ENCODE results near the gene DECR2. TPM values are rescaled to one million over a fixed set of nuclear protein-coding genes. Genes with fewer than 3 reads are reported as not detected.

The DECR2 gene
- total RNA-seq, 1 donor from 2014 or later, result 20.8 TPM

DNA sequence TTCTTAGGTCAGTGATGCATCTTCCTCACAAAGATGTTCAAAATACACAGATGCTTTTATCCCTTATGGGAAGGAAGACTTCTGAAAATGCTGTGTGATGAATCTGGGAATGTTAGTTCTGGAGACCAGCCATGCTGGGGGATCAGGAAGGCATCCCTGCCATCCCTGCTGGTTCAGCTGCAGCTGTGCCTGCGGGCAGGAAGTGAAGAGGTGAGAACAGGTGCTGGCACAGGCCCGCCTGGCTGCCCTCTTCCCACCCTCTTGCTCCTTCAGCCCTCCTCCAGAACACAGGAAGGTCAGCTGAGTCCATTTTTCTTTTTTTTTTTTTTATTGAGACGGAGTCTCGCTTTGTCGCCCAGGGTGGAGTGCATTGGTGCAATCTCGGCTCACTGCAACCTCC, 38.9 kb downstream of the DECR2 start:
- no peak for DNase-seq (ENCODE audit: low read depth)
- H3K4me3 ChIP-seq (ENCODE audit: low read depth, low read length), result no peak overlapping the region
- TF ChIP-seq, protein P1, sequence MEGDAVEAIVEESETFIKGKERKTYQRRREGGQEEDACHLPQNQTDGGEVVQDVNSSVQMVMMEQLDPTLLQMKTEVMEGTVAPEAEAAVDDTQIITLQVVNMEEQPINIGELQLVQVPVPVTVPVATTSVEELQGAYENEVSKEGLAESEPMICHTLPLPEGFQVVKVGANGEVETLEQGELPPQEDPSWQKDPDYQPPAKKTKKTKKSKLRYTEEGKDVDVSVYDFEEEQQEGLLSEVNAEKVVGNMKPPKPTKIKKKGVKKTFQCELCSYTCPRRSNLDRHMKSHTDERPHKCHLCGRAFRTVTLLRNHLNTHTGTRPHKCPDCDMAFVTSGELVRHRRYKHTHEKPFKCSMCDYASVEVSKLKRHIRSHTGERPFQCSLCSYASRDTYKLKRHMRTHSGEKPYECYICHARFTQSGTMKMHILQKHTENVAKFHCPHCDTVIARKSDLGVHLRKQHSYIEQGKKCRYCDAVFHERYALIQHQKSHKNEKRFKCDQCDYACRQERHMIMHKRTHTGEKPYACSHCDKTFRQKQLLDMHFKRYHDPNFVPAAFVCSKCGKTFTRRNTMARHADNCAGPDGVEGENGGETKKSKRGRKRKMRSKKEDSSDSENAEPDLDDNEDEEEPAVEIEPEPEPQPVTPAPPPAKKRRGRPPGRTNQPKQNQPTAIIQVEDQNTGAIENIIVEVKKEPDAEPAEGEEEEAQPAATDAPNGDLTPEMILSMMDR (conservative IDR thresholded peaks at IDR 0.05; ENCODE audit: low read depth, low read length), result no peak

DNA sequence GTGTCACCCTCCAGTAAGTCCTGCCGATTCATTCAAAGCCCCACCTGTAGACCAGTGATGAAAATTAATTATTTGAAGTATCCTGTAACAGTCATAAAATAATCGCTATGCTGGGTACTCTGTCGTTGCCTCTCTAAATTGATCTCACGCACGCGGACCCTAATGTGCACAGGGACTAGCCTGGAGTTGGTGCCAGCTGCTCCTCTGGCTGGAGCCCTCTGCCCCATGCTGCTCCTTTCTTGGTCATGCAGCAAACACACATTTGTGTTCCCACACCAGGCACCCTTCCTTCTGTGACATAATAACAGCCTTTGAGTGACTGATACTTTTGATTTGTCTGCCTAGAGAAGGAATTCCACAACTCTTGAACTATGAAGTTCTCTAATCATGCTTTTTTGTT, 39.8 kb downstream of the DECR2 start:
- no peak overlapping the region for H3K4me3 ChIP-seq (ENCODE audit: low read depth, low read length)
- no peak for DNase-seq (ENCODE audit: low read depth)
- TF ChIP-seq, protein P1 (conservative IDR thresholded peaks at IDR 0.05; ENCODE audit: low read depth, low read length), result no peak

- no peak for DNase-seq (ENCODE audit: low read depth)
- H3K4me3 ChIP-seq (ENCODE audit: low read depth, low read length), result no peak overlapping the region
- TF ChIP-seq, protein P1 (conservative IDR thresholded peaks at IDR 0.05; ENCODE audit: low read depth, low read length), result no peak
These were observed 41.3 kb downstream of the DECR2 start for GRCh38 chr16:442976-443375.

DNA sequence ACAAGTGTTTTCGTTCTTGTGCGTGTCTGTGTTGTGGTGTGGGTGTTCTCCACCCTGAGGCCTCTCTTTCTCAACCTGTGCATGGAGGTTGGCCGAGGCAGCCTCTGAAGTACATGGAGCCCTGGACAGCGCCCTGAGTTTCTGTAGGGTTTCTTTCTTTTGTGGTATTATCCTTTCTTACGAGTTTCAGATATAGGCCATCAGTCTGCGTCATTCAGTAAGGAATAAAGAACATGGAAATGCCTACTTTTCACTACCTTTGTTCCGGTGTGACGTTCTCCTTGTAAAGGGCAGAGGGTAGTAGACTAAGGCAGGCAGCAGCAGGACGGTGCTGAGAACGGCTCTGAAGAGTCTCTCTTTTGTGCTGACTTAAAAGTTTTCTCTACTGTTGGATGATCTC, 42.3 kb downstream of the DECR2 start:
- TF ChIP-seq, protein P1 (conservative IDR thresholded peaks at IDR 0.05; ENCODE audit: low read depth, low read length), result no peak
- no peak overlapping the region for H3K4me3 ChIP-seq (ENCODE audit: low read depth, low read length)
- DNase-seq (ENCODE audit: low read depth), result no peak

GRCh38 chr16:445566-445965, 43.9 kb downstream of the DECR2 start:
- no peak for DNase-seq (ENCODE audit: low read depth)
- no peak overlapping the region for H3K4me3 ChIP-seq (ENCODE audit: low read depth, low read length)
- TF ChIP-seq, protein P1 (conservative IDR thresholded peaks at IDR 0.05; ENCODE audit: low read depth, low read length), result no peak

DNA sequence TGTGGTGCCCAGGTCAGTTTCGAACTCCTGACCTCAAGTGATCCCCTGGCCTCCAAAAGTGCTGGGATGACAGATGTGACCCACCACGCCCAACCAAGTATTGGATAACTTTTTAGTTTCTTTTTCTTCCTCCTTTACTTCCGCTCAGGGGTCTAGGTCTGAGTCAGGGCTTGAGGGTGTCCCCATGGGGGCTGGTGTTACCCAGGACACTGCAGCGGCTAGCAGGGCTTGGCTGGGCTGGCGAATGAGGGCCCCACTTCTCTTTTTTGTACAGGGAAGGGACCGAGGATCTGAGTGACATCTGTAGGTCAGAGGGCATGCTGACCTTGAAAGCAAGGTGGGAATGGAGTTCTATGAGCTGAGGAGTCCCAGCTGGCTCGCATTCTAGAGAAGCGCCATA, 48.7 kb downstream of the DECR2 start:
- no peak overlapping the region for H3K4me3 ChIP-seq (ENCODE audit: low read depth, low read length)
- no peak for DNase-seq (ENCODE audit: low read depth)
- TF ChIP-seq, protein P1 (conservative IDR thresholded peaks at IDR 0.05; ENCODE audit: low read depth, low read length), result no peak

DNA sequence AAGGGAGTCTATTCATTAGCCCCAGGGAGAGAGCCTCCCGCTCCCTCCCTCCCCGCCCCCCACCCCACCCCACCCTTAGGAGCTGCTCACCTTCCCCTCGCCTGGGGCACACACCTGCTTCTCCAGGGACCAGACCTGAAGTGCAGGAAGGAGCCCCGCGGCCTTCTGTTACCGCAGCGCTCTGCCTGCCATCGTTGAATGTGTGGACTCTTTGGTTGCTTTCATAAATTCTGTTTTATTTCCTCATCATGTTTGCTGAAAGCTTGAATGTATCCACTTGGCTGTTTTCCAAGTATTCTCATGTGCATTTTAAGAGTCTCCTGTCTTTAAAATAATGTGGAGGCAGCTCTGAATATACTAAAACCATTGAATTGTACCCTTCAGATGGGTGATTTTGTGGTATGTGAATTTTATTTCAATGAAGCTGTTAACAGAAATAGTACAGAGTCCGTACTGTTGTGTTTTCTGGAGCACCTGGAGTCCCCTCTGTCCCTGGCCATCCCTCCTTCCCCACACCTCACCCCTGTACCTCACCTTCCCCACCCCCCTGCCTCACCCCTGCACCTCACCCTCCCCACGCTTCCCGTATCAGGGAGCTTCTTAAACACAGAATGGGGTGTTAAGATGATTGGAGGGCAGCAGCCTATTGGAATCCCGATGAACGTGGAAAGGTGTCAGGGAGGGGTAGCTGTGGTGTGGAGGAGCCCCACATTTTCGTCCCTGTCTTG, 49.3 kb downstream of the DECR2 start:
- TF ChIP-seq, protein P1 (conservative IDR thresholded peaks at IDR 0.05; ENCODE audit: low read depth, low read length), result no peak
- no peak for DNase-seq (ENCODE audit: low read depth)
- no peak overlapping the region for H3K4me3 ChIP-seq (ENCODE audit: low read depth, low read length)
